ENCODE data around the gene CD63.

Gene CD63

GRCh38 chr12:55700255-55701018 lies 28.4 kb downstream of the CD63 start:
- H3K27ac ChIP-seq = no peak overlapping the region
- no peak for TF ChIP-seq ZFX (IDR thresholded peaks at IDR 0.05)
- TF ChIP-seq, protein P1, sequence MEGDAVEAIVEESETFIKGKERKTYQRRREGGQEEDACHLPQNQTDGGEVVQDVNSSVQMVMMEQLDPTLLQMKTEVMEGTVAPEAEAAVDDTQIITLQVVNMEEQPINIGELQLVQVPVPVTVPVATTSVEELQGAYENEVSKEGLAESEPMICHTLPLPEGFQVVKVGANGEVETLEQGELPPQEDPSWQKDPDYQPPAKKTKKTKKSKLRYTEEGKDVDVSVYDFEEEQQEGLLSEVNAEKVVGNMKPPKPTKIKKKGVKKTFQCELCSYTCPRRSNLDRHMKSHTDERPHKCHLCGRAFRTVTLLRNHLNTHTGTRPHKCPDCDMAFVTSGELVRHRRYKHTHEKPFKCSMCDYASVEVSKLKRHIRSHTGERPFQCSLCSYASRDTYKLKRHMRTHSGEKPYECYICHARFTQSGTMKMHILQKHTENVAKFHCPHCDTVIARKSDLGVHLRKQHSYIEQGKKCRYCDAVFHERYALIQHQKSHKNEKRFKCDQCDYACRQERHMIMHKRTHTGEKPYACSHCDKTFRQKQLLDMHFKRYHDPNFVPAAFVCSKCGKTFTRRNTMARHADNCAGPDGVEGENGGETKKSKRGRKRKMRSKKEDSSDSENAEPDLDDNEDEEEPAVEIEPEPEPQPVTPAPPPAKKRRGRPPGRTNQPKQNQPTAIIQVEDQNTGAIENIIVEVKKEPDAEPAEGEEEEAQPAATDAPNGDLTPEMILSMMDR (conservative IDR thresholded peaks at IDR 0.05) = no peak

GRCh38 chr12:55699471-55700055 lies 29.2 kb downstream of the CD63 start:
- TF ChIP-seq, protein P1 (conservative IDR thresholded peaks at IDR 0.05) = no peak
- no peak for TF ChIP-seq ZFX (IDR thresholded peaks at IDR 0.05)
- H3K27ac ChIP-seq = no peak overlapping the region

GRCh38 chr12:55698965-55699364 lies 29.8 kb downstream of the CD63 start:
- TF ChIP-seq ZFX (IDR thresholded peaks at IDR 0.05) = no peak
- TF ChIP-seq, protein P1 (conservative IDR thresholded peaks at IDR 0.05) = no peak
- no peak overlapping the region for H3K27ac ChIP-seq

GRCh38 chr12:55698241-55698955 lies 30.4 kb downstream of the CD63 start:
- TF ChIP-seq ZFX (IDR thresholded peaks at IDR 0.05) = no peak
- TF ChIP-seq, protein P1 (conservative IDR thresholded peaks at IDR 0.05) = no peak
- H3K27ac ChIP-seq = no peak overlapping the region

DNA sequence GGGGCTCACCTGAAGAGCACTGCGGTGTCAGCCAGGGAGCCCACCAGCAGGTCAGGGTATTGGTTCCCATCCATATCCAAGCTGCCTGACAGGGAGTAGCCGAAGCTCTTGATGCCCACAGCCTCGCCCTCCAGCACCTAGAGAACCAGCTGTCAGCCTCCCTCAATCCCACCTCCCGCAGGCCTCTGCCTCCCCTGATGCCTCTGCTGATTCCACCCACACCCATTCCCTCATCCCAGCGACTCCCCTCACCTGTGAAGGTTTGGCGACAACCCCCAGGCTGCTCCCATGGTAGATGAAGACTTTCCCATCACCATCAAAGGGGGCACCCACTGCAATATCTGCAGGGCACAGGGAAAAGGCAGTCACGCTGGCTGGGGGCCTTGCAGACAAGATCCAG lies 31.1 kb downstream of the CD63 start:
- no peak overlapping the region for H3K27ac ChIP-seq
- TF ChIP-seq ZFX (IDR thresholded peaks at IDR 0.05) = no peak
- TF ChIP-seq, protein P1 (conservative IDR thresholded peaks at IDR 0.05) = no peak

DNA sequence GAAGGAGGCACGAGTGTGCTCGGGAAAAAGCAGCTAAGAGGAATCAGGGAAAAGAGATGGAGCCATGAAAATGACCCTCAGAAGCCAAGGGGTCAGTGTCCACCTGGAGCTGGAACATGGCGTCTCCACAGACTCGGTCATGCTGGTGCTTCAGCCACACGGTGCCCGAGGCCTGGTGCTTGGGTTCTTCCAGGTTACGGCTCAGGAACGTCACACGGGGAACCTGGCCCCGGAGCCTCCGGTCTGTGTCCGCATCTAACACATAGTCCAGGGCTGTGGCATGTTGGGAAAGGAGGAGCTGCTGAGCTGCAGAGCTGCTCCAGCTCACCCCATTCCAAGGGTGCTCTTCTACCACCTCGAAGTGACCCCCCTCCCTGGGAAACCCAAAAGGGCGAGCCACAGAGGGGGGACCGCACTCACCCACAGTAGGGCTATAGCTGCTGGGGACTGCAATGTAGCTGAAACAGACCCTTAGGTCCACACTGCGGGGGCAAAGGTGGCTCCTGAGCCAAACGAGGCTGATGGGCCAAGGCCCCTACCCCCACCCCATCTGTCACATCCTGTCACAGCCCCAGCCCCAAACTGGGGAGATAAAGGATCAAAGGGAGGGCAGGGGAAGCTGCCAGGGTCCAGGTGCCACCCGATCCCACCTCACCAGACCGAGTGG lies 31.9 kb downstream of the CD63 start:
- TF ChIP-seq ZFX (IDR thresholded peaks at IDR 0.05) = no peak
- TF ChIP-seq, protein P1 (conservative IDR thresholded peaks at IDR 0.05) = no peak

More for the DNA sequence above, 31.9 kb downstream of the CD63 start:
- H3K27ac ChIP-seq = no peak overlapping the region

All from C4-2B (cell line).